GM18867 (cell line): ENCODE data around the gene ZNF362.

Source experiments
- ATAC-seq: cut with Tn5 transposase; IDR thresholded peaks from one replicate; pipeline ENCODE4 v1.9.1; 2021; ENCODE audit warnings: mild to moderate bottlenecking, moderate library complexity; ENCODE audit not compliant: unreplicated experiment

Gene ZNF362

DNA sequence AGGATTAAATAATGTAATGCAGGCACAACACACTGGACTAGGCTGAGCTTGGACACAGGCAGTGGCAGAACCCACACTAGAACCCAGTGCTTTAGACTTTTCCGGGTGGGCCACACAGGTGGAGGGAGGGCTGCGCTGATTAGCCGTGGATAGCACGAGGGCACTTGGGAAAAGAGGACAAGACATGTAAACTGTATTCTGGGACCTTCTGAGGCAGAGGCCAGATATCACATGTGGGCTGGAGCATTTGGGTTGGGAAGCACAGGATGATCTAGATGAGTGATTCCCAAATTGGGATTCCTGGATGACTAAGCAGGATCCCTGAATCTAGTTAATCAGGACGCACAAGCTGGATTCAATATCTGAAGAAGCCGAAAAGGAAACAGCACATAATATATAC is 84.9 kb downstream of the ZNF362 start:
- no peak for ATAC-seq

DNA sequence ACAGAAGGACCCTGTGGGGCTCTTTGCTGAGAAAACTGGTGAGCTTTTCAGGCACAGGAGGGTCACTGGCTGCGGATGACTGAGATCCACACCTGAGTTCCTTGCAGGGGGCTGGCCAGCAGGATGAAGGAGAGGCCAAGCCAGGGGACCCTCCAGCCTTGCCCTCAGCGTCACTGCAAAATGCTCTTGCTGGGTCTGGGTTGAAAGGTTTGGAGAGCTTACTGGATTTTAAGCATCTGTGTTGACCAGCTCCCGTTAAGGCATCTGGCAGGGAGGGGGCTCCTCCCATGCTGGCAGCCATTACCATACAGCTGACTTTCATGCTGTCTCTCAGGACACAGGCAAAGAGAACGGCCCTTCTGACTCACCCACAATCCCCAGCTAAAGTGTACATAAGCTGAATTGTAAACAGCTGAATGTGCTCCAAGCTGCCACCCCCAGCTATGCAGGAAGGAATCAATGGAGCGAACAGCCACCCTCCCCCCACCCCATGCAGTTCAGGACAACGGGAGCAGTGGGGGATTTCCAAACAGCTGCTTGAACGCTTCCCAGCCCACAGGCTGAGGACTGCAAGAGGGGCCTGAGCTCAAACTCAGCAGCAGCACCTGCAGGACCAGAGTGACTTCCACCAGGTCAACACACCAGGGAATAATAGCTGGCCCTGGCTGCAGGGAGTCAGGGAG is 85.9 kb downstream of the ZNF362 start:
- ATAC-seq, result no peak

DNA sequence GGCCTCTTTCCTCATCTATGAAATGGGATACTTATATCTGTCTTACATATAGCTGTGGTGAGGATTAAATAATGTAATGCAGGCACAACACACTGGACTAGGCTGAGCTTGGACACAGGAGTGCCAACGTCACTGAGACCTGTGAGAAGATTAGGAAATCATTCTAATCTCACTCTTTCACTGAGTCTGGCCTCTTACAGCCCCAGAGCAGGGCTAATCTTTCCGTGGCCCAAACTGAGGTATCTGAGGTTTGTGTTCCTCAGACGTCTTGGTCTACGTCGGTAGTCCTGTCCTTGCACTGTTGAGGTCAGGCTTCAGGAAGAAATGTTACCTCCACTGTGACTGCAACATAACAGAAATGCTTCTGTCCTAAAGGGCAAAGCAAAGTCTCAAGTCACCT is 87.2 kb downstream of the ZNF362 start:
- no peak for ATAC-seq

DNA sequence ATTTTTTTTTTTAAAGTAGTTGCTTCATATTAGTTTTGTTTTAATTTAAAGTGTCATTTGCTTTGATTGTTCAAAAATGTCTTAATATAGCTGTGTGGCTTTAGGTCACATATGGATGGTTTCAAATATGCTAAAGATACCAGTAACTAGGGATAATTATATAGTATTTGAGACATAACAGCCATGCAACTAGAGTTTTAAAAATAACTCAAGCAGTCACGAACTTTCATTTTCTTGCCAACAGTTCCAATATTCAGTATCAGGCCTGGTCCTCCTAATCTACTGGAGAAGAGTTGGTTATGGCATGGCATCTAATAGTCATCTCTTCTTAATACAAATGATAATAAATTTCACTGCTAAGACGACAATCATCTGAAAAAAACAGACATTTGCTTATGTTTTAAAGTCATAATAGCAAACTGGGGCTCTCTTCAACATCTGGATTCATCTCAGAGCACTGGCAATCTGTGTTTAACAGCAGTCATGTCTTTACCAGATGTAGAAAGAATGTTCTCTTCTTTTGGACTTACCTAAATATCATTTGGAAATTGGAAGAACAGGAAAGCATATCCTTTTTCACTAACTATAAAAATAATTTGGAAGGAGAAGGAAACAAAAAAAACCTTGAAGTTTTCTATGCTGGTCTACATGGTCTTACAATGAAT is 88.7 kb downstream of the ZNF362 start:
- ATAC-seq, result no peak

DNA sequence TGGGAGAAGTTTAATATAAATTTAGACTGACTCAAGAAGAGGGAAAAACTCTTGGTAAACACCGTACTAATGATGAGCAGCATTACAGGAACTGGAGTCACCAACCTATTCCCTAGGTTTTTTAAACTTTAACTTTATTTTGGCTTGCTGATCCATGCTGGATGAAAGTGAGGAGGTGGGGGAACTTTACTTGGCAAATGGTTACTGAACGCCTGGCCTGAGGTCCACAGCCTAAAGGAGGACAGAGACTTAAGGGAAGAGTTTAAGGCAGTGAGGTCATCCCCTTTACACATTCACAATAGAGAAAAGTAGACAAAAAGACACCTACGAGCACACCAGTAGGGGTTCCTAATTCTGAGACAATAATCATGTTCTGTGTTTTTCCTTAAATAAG is 90.2 kb downstream of the ZNF362 start:
- ATAC-seq, result no peak

DNA sequence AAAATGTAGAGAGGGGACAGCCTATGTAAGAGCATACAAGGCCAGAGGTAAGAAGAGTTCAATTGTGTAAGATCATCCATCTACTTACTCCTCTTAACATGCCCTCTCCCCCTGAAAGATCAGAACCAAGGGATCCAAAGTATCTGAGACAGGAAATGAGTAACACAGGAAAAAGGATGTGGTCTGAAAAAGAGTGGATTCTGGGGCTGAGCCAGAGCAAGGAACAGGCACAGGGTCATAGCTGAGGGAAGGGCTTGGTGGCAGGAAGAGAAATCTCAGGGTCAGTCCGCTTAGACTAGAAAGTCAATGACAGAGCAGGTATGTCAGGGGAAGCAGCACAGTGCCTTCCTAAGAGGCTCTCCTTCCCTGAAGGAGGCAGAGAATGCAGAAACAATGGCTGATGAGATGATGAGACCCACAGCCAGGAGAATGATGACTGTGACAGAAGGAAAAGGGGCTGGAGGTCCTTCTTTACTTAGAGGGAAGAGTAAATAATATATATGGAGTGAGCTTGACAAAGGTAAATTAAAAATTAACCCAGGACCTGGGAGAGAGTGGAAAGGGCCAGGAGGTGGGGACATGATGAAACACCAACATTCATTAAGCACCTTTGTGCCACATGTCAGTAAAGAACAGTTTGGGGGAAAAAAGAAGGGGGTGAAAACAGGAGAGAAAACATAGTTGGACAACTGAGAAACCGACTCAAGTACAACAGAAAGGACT is 90.8 kb downstream of the ZNF362 start:
- no peak for ATAC-seq

DNA sequence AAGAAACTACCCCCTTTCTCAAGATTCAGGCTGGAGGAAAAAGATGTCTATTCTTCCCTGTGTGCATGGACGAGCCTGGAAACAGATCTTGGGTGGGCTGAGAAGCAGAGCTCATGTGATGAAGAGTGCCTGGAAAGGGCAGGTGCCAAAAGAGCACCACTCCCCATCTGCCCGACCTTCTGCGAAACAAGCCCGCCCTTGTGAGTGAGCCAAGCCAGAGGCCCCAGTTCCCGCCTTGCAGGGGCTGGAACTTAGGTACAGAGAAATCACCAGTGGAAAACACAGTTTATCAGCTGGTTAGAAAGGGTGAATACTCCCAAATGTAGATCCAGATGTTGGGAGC is 91.3 kb downstream of the ZNF362 start:
- ATAC-seq, result no peak

DNA sequence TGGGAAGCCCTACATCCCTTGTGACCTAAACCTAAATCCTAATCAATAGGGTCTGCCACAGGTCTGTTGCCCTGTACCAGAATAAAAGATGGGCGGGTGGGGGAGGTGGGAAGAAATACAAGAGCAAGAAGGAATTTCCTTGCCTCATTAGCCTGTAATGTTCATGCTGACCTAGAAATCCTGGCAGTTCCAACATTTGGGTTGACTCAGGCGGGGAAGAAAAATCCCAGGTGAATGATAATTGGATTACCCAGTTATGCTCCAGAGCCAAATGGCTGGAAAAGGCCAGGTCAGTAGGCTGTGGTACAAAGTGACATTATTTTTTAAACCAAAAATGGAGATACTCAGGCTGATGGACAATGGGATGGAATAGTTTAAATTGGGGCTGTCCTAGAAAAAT is 91.9 kb downstream of the ZNF362 start:
- ATAC-seq, result no peak

DNA sequence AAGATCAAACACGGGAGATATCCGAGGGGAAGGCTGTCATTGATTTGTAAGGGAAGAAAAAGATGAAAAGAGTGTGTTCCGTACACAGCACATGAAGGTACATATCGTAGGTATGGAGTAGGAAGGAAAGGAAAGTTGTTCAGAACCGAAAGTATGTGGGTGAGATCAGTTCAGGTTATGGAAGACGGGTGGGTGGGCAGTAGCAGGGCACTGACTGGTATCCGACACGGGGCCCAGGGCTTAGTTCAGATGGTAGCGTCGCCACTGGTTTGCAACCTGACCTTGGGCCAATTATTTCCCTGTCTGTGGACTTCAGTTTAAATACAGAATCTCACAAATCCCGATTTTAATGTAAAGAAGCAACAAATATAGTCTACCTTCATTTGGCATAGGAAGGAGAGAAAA is 92.4 kb downstream of the ZNF362 start:
- ATAC-seq, result no peak

DNA sequence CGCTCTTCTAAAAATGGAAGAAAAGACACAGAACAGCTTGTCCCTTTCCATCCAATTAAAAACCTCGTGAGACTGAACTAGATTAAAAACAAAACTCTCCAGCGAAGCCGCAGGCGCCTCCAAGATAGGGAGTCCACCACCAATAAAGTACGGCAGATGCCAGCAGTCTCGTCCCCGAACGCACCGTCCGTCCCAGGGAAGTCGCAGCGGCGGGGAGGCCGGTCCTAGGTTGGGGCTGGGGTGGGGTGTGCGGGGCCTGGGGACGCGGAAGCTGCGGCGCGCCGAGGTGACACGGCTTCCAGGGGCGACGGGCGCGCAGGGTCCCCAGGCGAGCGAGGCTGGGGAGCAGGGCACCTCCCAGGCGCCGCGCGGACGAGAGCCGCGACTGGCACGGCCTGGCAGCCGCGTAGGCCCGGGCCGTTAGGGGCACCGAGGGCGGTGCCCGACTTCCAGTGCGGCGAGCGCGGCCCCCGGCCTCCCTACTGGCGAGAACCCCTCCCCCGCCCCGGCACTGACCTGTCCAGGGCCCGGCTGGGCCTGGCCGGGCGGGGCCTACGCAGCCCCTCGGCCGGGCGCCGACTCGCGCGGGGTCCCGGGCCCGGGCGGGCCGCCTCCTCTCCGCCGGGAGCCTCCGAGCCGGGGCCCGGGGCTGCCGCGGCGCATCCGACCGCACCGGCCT is 92.9 kb downstream of the ZNF362 start:
- ATAC-seq, result peak; percentile 36

DNA sequence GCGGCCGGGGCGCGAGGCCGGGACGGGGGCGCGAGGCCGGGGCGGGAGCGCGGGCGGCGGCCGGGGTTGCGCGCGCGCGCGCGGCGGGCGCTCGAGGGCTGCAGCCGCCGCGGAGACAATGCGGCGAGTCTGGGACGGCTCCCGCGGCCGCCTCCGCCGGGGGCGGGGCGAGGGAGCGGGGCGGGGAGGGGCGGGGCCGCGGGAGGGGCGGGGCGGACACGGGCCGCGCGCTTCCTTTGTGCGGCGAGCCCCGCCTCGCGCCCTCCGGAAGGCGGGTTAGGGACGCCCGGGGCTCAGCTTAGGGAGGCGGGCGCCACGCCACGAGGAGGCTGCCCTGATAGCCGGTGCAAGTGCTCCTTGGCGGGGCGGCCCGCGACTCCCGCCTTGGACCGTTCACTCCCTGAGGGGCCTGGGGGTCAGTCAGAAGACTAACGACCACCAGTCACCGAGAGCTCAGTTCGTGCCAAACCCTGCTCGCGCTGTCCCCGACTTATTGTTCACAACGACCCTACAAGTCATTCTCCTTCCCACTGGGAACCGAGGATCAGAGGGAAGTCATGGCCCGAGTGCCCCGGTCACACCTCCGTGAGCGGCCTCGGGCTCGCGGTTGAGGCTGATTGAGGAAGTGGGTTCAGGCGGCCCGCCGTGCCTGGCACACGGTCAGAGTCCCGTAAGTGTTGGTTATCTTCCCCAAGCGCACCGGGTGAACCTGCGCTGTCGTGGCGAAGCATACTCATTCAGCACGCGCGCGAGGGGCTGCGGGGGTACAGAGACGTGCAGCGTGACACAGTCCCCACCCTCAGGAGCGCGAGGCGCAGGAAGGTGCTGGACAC is 93.7 kb downstream of the ZNF362 start:
- ATAC-seq, result peak; percentile 84
